NK-92 (cell line): Measurements from ENCODE around the gene CRYGS.

Source experiments
- DNase-seq: peaks from one replicate; lab custom pipeline; 2025; ENCODE audit not compliant: unreplicated experiment; lab: John Stamatoyannopoulos, UW

CRYGS gene

DNA sequence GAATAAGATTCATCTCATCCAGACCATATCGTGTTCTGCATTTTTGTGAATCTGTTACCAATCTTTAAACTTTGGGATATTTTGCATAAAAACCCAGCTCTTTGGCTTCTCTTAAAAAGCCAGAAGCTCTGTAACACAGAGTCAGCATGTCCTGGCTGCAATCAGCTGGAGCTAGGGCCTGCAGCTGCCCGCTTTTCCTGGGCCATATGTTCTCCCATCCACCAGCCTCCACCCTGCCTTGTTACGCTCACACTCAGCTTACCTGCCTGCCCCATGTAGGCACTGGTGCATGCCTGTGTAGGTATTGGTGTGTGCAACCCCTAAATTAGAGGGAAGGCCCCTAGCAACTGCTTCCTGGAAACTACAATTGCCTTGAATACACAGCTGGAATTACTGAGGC, 48.2 kb downstream of the CRYGS start:
- no peak for DNase-seq

DNA sequence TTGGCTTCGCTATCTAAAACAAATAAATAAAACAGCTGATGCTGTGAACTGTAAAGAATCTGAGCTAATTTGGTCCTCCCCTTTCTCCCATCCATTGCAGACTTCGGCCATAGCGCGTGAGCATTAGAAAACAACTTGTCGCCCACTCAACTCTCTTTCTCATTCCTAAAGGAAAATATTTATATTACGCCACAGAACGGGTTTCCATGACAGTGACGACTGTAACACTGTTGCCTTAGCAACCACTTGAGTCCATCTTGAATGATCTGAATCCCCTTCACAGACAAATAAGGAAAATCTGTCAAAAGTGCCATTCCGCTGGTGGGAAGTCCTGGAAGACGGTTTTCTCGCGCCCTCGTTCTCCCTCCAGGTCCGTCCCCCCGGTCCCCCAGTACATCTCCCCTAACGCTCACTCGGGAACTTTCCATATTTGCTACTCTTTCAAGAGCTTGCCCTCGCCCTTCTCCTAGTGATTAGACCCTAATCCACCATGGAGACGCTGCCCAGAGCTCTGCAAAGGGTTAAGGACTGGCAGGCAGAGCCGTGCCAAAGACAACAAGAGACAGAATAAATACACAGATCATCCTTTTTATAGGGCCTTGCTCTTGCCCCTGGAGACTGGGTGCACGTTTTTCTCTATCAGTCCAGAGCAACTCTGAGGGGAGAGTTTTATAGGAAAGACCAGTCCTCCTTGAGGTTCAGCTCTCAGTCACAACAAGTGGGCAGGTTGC, 50.5 kb downstream of the CRYGS start:
- no peak for DNase-seq

DNA sequence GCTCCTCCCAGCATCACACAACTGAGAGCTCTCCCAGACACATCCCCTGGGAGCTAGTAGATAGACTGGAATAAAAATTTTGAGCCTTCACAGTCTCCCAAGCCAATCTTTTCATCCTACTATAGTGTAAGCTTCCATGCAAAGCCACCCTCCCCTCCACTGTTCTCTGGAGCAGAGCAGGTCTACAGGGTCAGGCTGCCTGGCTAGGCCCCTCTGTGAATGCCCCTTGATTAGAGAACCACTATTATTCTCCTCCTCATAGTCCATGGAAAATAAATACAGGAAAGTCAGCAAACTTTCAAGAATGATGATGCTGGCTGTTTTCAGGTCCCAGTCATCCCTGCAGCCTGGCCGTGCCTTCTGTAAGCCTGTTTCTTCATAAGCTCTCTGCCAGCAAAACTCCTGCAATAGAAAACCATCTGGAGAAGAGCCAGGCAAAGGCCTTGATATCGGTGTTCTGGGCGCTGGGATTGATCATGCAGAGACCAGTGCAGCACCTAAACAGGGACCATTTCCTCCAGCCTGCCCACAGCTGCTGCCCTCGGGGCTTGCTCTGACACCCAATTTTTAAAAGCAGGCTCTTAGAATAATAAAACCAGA, 51.7 kb downstream of the CRYGS start:
- no peak for DNase-seq

DNA sequence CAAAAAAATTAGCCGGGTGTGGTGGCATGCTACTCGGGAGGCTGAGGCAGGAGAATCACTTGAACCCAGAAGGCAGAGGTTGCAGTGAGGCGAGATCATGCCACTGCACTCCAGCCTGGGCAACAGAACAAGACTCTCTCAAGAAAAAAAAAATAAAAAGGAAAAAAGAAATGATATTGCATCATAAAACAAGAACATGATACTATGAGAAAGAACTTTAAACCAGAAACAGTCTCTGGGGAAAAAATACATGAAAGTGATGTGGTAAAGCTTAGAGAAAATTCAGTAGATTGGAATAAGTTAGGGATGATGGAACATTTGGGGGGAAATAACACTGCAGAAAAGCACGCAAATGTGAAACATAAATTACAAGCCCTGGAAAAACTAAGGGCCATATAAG, 54.7 kb downstream of the CRYGS start:
- no peak for DNase-seq
